ENCODE measurements around the gene NUDT13.

NUDT13 gene

GRCh38 chr10:73116017-73116416 is 5.8 kb downstream of the NUDT13 start:
- Histone ChIP-seq H3K27ac (replicated peaks) (no peak overlapping the region), H3K27me3 (ENCODE audit: insufficient read depth, poor library complexity, severe bottlenecking) (no peaks in the 10 kb centered on the region), H3K4me3 (replicated peaks; ENCODE audit: insufficient read depth, low read length) (no peak overlapping the region)
- no peak for TF ChIP-seq CTCF (IDR thresholded peaks at IDR 0.05; ENCODE audit: insufficient read depth, low read length)
- TF ChIP-seq SPI1 (IDR thresholded peaks at IDR 0.05; ENCODE audit: borderline replicate concordance, low read depth): no peak
- no peak for TF ChIP-seq POLR2AphosphoS5 (IDR thresholded peaks at IDR 0.05; ENCODE audit: low read depth)
- TF ChIP-seq GABPA (IDR thresholded peaks at IDR 0.05; ENCODE audit: low read depth): no peak
- TF ChIP-seq REST (IDR thresholded peaks at IDR 0.05; ENCODE audit: insufficient replicate concordance, low read depth): no peak
- DNase-seq (ENCODE audit: low read depth in 1 of 2, low spot score in 1 of 2): no peak

- H3K4me3 ChIP-seq (replicated peaks; ENCODE audit: insufficient read depth, low read length): no peak overlapping the region
- H3K27ac ChIP-seq (replicated peaks): no peak overlapping the region
- no peak for DNase-seq (ENCODE audit: low read depth in 1 of 2, low spot score in 1 of 2)
- no peaks in the 10 kb centered on the region for H3K27me3 ChIP-seq (ENCODE audit: insufficient read depth, poor library complexity, severe bottlenecking)
- TF ChIP-seq POLR2AphosphoS5 (IDR thresholded peaks at IDR 0.05; ENCODE audit: low read depth): no peak
- no peak for TF ChIP-seq CTCF (IDR thresholded peaks at IDR 0.05; ENCODE audit: insufficient read depth, low read length)
- TF ChIP-seq SPI1 (IDR thresholded peaks at IDR 0.05; ENCODE audit: borderline replicate concordance, low read depth): no peak
- no peak for TF ChIP-seq REST (IDR thresholded peaks at IDR 0.05; ENCODE audit: insufficient replicate concordance, low read depth)
- no peak for TF ChIP-seq GABPA (IDR thresholded peaks at IDR 0.05; ENCODE audit: low read depth)
These were observed 7.9 kb downstream of the NUDT13 start for GRCh38 chr10:73117976-73118743.

GRCh38 chr10:73119457-73119856 is 9.2 kb downstream of the NUDT13 start:
- Histone ChIP-seq H3K27me3 (ENCODE audit: insufficient read depth, poor library complexity, severe bottlenecking) (no peaks in the 10 kb centered on the region), H3K27ac (replicated peaks) (no peak overlapping the region), H3K4me3 (replicated peaks; ENCODE audit: insufficient read depth, low read length) (no peak overlapping the region)
- no peak for TF ChIP-seq POLR2AphosphoS5 (IDR thresholded peaks at IDR 0.05; ENCODE audit: low read depth)
- TF ChIP-seq CTCF (IDR thresholded peaks at IDR 0.05; ENCODE audit: insufficient read depth, low read length): no peak
- no peak for TF ChIP-seq REST (IDR thresholded peaks at IDR 0.05; ENCODE audit: insufficient replicate concordance, low read depth)
- DNase-seq (ENCODE audit: low read depth in 1 of 2, low spot score in 1 of 2): no peak

All from HL-60 (cell line).